ENCODE data around the gene KCNMA1.
"Not testable (repeated sequence)": the region's sequence is repeated elsewhere in the genome, so short reads cannot be mapped to it uniquely, and the experiment has no call there.

The KCNMA1 gene

DNA sequence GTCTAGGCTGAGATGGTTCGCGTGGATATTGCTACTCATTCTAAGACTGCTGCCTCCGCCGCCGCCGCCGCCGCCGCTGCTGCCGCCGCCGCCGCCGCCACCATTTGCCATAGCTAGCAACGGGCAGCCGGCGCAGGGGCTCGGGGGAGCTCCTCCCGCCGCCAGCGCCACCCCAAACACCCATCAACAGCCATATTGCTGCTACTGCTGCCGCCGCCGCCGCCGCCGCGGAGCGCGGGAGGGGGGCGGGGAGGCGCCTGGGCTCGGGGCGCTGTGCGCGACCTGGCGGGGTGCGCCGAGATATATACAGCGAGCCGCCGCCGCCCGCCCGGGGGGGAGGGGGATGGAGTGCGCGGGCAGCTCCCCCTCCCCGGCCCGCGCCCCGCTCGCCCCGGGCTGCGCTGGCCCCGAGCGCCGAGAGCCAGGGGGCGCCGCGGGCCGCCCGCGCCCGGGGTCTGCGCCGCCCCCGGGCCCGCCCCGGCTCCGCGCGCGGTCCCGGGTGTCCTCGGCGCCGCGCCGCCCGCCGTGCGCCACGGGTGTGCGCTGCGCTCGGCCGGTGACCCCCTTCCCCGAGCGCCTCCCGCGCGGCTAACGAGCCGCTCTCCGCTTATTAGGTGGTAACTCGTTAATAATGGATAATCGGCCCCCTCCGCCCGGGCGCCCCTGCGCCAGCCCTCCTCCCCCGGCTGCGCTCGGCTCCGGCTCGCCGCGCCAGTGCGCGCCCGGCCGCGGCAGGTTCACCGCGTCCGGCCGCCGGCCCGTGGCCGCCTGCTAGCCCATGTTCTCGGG is at the start of gene KCNMA1:
Gene KCNMA1, minus strand, starts transcription at position 277 of the 789 bp plus-strand sequence.
- DNase-seq (ENCODE audit: low read depth) = no peak

DNA sequence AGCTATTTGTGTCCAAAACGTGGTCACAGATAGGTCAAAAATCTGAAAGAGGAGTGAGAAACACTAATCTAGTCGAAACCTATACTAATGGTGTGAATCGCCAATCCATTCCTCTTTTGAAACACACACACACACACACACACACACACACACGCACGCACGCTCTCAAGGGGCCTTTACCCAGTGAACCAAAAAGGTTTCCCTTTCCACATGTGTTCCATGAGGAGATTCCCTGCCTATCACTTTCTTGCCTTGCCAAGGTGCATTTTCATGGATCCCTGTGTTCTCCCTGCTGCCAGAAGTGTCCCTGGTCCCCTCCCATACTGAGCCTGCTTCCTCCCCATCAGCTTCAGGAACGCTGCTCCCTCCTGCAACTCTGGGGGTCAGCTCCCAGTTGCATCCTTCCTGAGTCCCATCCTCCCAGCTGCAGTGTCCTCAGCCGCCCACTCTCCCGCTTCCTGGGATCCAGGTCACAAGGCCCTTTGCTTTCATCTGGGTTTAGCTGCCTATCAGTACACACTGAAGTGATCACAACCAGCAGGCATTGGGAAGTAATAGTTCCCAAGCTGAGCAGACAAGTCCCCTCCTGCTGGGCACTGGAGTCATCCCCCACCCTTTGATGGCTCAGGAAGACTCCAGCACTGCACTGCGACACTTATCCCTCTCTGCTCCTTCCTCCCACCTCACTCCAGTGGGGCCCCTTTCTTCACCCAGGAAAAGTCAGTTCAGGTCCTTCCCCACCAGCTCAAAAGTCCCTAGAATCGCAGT is 49.2 kb upstream of the KCNMA1 start:
- no peak for DNase-seq (ENCODE audit: low read depth)

DNA sequence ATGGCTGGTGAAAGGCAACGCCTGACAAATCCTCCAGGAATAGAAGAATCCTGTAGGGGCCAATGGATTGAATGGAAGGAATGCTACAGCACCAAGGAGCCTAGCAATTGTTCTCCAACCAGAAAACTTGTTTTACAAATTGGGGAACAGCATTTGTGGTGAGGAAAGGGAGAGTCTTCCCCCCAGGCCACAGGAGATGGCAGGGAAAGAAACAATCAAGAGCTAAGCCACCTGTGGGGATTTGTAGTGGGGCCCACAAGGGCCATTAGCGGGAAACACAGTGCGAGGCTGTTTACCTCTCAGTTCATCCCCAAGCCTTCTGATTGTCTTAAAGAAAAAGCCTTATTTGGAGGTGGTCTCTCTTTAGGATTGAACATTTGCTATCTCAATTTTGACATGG is 48.5 kb upstream of the KCNMA1 start:
- no peak for DNase-seq (ENCODE audit: low read depth)

DNA sequence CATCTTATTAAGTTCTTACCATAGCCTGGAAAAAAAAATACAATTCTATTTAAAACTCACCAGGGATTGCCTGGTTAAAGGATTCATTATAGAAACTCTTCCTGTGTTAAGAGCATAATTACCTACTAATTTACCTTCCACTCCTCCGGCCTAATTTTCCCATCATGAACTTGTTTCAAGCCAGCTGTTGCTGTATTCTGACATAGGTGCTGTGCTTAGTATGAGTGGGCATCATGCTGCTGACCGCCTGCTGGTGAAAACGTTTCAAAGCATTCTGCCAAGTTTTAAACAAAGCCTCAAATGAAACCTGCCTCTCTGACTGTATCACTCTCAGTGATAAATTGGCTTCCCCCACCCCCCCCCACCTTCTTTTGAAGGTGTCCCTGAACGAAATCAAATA is 47.8 kb upstream of the KCNMA1 start:
- DNase-seq (ENCODE audit: low read depth) = no peak

DNA sequence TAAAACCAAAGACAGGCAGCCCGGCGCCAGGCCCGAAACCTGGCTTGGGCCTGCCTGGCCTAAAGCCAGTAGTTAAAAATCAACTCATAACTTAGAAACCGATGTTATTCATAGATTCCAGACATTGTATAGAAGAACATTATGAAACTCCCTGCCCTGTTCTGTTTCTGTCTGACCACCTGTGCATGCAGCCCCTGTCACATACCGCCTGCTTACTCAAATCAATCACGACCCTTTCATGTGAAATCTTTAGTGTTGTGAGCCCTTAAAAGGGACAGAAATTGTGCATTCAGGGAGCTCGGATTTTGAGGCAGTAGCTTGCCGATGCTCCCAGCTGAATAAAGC is 45.5 kb upstream of the KCNMA1 start:
- not testable (repeated sequence) for DNase-seq (ENCODE audit: low read depth)

DNA sequence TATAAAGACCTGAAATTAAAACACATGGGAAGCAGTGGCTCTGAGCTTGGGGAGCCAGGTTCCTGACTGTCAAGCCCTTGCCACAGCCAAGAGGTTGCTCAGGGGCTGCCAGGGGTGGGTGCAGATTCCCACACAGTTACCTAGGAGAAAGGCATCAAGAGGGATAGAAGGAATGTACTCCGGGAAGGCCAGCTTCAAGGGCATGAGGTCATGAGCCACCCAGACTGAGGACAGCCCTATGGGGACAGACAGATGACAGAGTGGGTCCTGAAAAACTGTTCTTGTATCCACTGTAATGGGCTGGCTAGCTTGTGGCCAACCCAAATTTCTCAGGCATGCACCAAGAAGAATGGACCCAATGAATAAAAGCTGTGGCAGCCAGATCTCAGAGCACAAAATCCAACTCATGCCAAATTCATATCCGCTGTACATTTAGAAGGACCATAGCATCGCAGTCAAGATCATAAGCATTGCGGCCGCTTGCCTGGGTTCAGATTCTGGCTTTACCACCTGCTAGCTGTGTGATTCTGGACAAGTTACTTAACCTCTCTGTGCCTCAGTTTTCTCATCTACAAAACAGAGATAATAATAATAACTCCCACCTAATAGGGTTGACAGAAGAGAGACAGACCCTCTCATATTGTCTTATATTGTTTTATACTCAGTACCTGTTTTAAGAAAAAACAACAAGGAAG is 44.9 kb upstream of the KCNMA1 start:
- no peak for DNase-seq (ENCODE audit: low read depth)

DNA sequence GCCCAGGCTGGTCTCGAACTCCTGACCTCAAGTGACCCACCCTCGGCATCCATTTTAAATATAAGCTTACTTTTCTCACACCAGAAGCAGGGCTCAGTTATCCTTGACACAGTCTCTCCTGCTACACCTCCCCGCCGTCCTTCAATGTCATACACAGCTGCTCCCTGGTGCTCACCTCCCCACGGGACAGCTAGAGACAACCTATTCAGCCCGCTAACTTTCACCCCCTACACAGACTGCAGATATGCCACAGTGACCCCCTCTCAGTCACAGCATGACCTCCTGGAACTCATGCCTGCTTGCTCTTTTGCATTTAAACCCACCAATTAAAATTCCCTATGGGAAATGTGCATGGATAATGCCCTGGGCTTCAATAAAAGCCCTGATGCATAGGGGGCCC is 44.2 kb upstream of the KCNMA1 start:
- DNase-seq (ENCODE audit: low read depth) = no peak

DNA sequence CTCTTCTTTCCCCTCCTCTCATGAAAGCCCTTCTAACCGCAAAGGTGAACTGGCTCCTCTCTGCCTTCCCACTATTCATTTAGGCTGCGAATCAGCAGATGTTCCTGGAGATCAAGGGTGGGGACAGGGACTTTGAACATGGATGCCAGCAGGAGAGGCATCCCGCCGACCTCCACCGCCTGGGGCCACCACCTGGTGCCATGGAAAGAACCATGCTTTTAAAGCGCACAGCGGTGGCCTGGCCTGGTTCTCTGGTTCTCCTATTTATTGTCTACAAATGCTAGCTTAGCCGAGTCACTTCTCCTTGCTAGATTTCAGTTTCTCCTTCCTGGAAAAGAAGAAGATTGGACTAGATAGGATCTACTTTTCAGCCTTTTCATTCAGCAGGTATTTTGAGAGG is 43.2 kb upstream of the KCNMA1 start:
- DNase-seq (ENCODE audit: low read depth) = no peak

DNA sequence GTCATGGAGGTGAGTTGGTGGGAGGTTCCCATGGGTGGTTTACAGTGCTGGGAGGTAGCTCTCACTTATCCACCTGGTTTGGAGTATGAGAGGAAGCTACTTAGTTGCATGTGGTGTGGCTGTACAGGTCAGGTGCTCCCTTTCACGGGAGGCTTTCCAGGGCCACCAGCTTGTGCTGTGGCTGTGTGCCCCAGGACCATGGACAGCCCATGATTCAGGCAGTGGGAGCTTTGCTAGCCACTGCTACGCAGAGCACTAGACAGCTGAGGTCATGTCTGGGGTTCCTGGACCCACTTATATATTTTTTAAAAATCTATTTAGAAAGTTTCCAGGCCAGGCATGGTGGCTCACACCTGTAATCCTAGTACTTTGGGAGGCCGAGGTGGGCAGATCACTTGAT is 42.5 kb upstream of the KCNMA1 start:
- no peak for DNase-seq (ENCODE audit: low read depth)

DNA sequence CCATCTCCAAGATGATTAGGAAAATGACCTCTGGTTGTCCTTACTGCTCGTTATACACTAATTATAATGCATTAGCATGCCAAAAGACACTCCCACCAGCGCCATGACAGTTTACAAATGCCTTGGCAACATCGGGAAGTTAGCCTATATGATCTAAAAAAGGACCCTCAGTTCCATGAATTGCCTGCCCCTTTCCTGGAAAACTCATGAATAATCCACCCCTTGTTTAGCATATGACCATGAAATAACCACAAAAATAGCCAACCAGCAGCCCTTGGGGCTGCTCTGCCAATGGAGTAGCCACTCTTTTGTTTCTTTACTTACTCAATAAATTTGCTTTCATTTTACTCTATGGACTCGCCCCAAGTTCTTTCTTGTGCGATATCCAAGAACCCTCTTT is 41.6 kb upstream of the KCNMA1 start:
- DNase-seq (ENCODE audit: low read depth) = no peak

DNA sequence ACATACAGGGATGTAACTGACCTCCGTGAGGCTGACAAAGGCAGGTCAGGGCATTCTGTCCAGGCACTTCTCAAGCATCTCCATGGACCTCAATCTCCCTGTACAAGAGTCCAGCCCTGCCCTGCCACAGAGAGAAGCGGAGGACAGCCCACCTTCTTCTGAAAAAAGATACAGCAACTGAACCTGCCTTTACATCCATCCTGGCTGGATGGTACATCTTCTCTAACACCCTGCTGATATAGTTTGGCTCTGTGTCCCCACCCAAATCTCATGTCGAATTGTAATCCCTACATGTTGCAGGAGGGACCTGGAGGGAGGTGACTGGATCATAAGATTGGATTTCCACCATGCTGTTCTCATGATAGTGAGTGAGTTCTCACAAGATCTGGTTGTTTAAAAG is 40.5 kb upstream of the KCNMA1 start:
- no peak for DNase-seq (ENCODE audit: low read depth)

DNA sequence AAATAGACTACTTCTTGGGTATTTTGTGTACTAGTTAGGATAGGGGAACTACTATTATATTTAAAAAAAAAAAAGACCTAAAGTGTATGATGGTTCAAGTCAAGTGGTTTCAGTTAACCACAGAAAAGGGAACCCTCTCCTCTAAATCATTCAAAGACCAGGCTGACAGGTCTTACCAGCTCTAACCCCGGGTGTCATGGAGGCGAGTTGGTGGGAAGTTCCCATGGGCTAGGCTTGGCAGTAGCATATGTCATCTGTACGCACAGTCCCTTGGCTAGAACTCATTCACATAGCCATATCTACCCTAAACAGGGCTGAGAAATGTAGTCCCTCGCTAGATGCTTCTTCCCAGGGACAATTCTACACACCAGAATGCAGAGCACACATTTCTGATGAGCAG is 37.7 kb upstream of the KCNMA1 start:
- DNase-seq (ENCODE audit: low read depth) = no peak

DNA sequence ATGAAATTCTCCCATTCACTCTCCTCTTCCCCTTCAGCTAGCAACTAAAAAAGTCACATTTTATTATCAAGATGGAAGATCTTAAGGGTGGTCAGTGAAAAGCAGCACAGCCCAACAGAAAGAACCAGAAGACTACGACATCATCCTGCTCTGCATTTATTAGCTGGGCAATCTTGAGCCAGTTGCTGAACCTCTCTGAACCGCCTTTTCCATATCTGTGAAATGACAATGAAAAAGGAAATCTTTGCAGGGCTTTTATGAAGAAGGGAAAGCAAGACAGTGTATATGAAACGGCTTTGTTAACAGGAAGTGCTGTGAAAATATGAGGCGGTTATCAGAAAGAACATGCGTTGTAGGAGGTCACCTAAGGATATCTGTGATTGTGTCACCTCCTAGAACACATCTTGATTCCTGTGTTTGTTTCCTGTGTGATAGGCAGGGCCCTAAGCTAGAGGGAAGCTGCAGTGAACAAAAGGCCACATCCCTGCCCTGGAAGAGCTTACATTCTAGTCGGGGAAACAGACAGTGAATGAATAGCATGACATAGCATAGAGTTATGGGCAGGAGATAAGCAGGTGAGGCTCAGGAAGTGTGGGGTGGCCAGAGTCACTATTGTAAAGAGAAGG is 36.0 kb upstream of the KCNMA1 start:
- DNase-seq (ENCODE audit: low read depth) = no peak

DNA sequence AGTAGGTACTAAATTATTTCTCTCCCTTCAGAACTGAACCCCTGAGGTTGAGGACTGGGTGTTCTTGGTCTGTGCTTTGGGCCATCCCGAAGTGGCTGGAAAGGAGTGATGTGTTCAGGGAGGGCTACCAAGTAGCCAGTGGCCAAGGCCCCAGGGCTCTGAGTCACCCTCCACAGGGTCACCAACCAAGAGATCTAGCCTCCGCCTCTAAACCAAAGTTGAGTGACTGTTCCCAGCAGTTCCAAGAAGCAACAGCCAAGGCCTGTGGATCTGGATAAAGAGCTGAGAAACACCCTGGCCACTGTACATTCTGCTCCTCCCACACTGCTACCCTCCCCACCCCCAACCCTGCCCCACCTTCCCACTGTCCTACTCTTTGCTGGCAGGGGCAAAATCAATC is 35.5 kb upstream of the KCNMA1 start:
- no peak for DNase-seq (ENCODE audit: low read depth)

DNA sequence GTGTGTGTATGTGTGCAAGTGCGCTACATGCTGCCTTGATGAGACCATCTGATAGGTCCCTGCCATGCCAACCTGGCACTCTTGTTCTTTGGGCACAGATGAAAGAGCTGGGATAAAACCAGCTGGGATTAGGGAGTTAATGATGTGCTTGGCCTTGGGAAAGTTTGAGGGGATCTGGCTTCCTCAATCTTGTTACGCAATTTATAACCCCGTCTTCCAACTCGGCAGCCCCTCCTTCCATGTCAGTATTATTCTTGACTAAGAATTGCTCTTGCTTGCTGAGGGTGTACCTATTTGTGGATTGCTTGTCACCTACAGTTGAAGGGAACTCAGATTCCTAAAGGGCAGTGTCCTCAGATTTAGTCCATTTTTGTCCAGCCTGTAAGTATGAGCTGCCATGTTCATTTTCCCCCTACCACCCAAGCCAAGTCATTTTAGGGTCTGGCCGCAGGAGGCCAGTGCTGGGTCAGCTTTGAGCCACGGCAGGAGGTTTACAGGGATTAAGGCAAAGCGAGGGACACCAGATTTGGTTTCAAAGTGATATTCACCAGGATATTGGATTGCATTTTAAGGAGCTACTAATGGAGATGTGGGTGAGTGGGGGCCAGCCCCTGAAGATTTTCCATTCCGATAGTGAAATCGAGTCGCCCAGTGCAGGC is 34.1 kb upstream of the KCNMA1 start:
- no peak for DNase-seq (ENCODE audit: low read depth)

DNA sequence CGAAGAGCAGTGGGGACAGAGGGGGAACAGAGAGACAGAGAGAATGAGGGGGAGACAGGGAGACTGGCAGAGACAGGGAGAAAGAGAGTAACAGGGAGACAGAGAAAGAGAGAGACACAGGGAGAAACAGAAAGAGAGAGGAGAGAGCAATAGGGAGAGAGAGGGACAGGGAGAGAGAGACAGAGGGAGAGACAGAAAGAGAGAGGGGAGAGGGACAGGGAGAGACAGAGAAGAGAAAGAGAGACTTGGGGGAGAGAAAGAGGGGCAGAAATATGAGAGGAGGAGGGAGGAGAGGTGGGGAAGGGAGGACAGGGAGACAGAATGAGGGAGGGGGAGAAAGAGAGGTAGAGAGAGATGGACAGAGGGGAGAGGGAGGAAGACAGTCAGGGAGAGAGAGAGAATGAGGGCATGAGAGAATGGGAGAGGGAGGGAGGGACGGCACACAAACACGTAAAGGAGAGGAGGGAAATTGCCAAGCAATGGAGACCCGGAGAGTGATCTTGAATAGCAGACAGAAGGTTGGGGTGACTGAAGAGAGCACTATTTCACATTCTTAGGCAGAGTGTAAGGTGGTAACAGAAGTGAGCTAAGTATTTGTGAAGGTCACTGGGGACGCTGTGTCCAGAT is 33.3 kb upstream of the KCNMA1 start:
- no peak for DNase-seq (ENCODE audit: low read depth)

DNA sequence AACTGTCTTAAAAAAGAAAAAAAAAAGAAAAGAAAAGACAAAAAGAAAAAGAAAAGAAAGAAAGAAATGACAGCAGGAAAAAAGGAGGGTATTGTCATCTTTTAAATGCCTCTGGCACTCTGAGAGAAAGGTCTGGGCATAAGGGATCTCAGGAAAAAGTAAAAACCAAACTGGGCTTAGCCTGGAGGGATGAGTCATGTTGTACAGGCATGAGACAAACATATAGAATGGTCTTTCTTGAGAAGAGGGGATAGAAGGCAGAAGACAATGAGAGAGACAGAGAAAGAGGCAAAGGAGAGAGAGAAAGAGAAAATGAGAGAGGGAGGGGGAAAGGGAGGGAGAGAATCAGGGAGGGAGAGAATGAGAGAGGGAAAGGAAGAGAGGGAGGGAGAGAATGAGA is 32.3 kb upstream of the KCNMA1 start:
- no peak for DNase-seq (ENCODE audit: low read depth)

DNA sequence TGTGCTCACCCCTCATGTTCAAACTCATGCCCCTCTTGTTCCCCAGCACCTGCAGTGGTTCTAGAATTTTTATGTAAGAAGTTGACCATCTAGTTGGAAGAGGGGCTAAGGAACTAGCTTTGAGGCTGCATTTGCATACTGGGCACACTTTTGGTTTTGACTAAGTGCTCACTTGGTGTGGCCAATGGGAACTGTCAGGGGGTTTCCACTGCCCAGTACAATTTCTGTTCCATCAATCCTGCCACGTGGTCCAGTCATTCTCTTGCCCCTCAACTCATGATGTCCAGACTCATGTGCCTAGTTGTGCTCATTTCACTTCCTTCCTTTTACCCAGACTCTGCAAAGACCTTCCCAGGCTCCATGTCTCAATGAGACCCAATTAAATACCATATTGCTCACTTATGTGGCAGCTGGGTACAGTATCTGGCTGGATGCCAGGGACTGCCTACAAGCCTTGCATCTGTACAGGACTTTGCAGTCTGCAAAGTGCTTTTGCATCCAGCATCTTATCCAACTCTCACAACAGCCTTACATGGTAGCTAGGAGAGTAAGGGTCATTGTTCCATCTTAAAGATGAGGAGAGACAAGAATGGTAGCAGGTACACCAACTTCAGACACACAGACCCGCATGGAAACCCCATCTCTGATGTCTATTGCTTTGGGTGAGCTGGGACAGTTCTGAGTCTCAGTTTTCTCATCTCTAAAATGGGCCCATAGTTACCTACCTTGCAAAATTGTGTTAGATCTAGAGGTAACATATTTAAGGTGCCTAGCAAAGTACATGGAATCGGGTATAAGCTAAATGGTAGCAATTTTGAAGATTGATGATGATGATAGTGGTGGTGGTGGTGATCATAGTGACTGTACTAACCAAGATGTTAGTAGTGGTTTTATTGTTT is 30.1 kb upstream of the KCNMA1 start:
- DNase-seq (ENCODE audit: low read depth) = no peak

DNA sequence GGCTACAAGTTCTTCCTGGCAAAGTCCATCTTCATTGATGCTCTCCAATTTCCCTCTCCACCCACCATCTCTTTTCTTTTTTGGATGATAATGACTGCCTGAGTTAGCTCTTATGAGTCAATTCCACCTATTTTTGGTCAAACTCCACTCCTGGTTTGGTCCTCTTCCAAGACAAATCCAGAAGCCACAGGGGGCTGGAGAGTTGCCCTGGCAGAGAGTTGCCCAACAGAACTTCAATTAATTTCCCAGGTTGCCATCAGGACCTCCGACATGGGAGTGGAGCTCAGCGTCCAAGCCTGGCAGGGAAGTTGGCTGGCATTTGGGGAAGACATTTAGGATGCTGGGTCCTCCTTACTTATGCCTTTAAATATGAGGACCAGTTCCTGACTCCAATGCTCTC is 29.2 kb upstream of the KCNMA1 start:
- DNase-seq (ENCODE audit: low read depth) = no peak

DNA sequence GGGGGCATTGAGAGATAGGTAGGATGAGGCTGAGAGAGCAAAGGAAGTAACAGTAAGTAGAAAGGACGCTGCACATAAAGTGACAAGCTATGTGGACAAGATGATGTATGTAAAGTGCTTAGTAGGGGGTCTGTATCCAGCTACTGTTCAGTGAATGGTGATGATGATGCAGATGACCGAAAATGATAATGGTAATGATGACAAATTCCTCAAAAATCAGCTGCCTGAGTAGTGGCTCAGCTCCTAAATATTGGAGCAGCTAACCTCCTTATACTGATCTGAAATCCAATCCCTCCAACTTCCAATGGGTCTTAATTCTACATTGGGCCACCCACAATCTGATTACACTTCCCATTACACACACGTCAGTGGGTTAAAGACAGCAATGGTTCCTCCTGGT is 27.1 kb upstream of the KCNMA1 start:
- DNase-seq (ENCODE audit: low read depth) = no peak

DNA sequence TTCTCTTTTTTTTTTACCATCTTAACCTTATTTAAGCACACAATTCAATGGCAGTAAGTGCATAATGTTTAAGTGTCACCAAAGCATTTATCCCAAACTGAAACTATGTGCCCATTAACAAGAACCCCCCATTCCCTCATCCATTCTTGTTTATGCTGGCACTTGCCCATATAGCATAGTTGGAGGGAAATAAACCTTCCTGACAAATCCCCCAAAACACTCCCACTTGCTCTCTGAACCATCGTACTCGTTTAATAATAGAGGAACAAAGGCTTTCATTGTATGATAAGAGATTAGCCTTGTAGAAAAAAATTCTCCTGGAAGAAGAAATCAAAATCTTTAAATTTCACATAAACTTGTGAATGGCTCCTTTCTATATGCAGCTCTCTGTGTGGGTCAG is 26.4 kb upstream of the KCNMA1 start:
- DNase-seq (ENCODE audit: low read depth) = no peak

Measured in activated T-helper 1 cell treated with Interleukin-2 at 50 U/mL for 16 hours (primary cell).